Stimulated activated CD8-positive, alpha-beta memory T cell treated with anti-CD3 and anti-CD28 coated beads, Interleukin-15, amount 100 ng/mL, for 1 hour (primary cell): ENCODE results near the gene SPANXN5.
"Not testable (repeated sequence)": the region's sequence is repeated elsewhere in the genome, so short reads cannot be mapped to it uniquely, and the experiment has no call there.

ENCODE experiments used
- DNase-seq: peaks from one replicate; pipeline ENCODE4 v3.0.0-alpha.2; 2020; ENCODE audit warnings: low read depth

The SPANXN5 gene, protein sequence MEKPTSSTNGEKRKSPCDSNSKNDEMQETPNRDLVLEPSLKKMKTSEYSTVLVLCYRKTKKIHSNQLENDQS

GRCh38 chrX:52797327-52797726, at the start of gene SPANXN5:
Gene SPANXN5, minus strand, starts transcription at chrX:52797427. Its CDS starts 79 bp downstream, at chrX:52797348.
- not testable (repeated sequence) for DNase-seq

DNA sequence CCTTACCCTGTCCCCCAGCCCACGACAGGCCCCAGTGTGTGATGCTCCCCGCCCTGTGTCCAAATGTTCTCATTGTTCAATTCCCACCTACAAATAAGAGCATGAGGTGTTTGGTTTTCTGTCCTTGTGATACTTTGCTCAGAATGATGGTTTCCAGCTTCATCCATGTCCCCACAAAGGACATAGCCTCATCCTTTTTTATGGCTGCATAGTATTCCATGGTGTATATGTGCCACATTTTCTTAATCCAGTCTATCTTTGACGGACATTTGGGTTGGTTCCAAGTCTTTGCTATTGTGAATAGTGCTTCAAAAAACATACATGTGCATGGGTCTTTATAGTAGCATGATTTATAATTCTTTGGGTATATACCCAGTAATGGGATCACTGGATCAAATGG, 46.4 kb upstream of the SPANXN5 start:
- DNase-seq, result not testable (repeated sequence)

- no peak for DNase-seq
These were observed 41.9 kb upstream of the SPANXN5 start for GRCh38 chrX:52839137-52839536.

GRCh38 chrX:52830551-52830950, 33.3 kb upstream of the SPANXN5 start:
- no peak for DNase-seq

GRCh38 chrX:52824608-52825007, 27.4 kb upstream of the SPANXN5 start:
- DNase-seq, result no peak

GRCh38 chrX:52821079-52821760, 24.0 kb upstream of the SPANXN5 start:
- DNase-seq, result no peak

DNA sequence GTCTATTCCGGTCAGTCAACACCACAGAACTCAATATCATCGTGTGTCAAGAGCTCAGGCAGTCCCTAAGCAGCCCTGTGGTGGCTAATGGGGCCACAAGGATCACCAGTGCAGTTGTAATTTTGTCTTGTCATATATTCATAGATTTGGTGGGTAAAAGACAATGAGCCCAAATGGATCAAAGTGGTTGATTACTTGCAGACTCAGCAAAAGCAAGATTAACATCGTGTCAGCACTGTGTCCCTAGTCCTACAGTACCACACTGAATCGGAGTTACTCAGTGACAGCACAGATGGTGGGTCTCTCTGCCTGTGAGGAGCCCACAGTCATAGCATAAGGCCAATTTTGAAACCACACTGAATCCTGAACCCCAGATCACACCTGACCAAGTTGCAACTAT, 22.6 kb upstream of the SPANXN5 start:
- DNase-seq, result no peak

DNA sequence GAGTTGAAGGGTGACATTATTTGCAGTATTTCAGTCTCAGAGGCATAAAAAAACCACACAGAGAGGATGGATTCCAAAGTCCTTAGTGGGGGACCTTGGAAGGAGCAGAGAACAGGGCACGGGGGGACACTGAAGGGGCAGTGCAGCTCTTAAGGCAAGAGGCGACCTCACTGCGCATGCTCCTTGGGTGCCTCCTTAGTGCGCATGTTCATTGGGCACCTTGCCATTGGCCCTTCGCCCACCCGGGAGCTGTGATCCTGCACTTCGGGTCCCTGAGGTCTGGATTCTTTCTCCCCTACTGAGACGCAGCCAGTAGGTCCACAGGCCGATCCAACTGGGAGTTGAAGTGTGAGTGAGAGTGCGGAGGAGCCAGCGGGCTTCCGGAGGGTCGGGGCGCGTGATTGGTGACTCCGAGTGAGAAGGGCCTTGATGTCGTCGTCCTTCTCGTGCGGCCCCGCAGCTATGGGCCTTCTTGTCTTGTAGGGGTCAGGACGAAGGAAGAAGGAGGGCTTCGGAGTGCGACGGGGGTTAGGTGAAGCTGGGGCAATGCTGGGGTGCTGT, 13.9 kb upstream of the SPANXN5 start, which contains the start of gene XAGE5:
Gene XAGE5, plus strand, starts transcription at position 223 of the 561 bp plus-strand sequence. CDS start 1,280 bp downstream, outside the sequence.
- DNase-seq, result no peak

DNA sequence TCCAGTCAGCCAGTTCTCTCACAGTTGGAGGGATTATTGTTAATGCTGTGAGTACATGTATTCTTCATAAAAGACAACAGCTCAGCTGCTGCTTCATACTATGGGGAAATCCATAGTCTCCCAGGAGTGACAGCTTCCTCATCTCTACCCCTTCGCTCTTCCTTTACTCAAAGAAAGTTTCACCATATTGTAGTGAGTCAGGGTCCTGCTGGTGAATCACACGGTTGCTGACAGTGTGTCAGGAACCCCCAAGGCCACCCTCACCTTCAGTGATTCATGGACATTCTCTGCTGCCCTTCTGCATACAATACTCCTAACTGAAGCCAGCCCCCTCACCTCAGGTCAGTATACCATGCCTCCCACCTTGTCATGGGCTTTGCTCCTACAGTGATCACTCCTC, 7.6 kb upstream of the SPANXN5 start:
- not testable (repeated sequence) for DNase-seq

GRCh38 chrX:52773504-52773903, 23.7 kb downstream of the SPANXN5 start:
- not testable (repeated sequence) for DNase-seq

GRCh38 chrX:52765983-52766382, 31.2 kb downstream of the SPANXN5 start:
- not testable (repeated sequence) for DNase-seq

- not testable (repeated sequence) for DNase-seq
These were observed 46.3 kb downstream of the SPANXN5 start, which contains the start of gene SSX2B for GRCh38 chrX:52750952-52751351. Gene SSX2B, plus strand, starts transcription at chrX:52751252. Its CDS starts 1,429 bp downstream, at chrX:52752681.
